Brain microvascular endothelial cell (primary cell): ENCODE results near the gene FOXE3.

Experiments
- DNase-seq: peaks from one replicate; pipeline ENCODE4 v3.0.0-alpha.2; 2020
- H3K27ac ChIP-seq: fragments of 250-450 bp; sonication (Bioruptor Pico); 2 replicates; pipeline ENCODE4 v1.5.1; 2020; ENCODE audit warnings: mild to moderate bottlenecking, moderate library complexity
- H3K27me3 ChIP-seq: fragments of 250-450 bp; sonication (Bioruptor Pico); replicated peaks from 2 replicates; pipeline ENCODE4 v1.5.1; 2020; ENCODE audit warnings: mild to moderate bottlenecking
- H3K36me3 ChIP-seq: fragments of 250-450 bp; sonication (Bioruptor Pico); replicated peaks from 2 replicates; pipeline ENCODE4 v1.5.1; 2020; ENCODE audit warnings: mild to moderate bottlenecking
- H3K4me3 ChIP-seq: 2 replicates; pipeline ENCODE4 v1.5.1; 2011; ENCODE audit warnings: low read depth, mild to moderate bottlenecking, control low read depth, low read length, moderate library complexity
- in situ Hi-C: cut with HindIII; loops from 2 replicates; pipeline ENCODE4 v1.10.0; 2017; ENCODE audit warnings: low sequenced_read_pairs, low pct_ligation_motif_present
- TF ChIP-seq, protein P1 (sequence below): IDR thresholded peaks from 2 replicates; pipeline ENCODE4 v1.5.1; 2011; ENCODE audit warnings: low read depth, mild to moderate bottlenecking, moderate library complexity, low read length, control low read depth, inconsistent platforms; ENCODE audit errors: missing control alignments

The FOXE3 gene

GRCh38 chr1:47444562-47445465 lies 28.7 kb downstream of the FOXE3 start:
- in situ Hi-C loops, result no loop called here
- DNase-seq, result no peak

GRCh38 chr1:47445823-47446550 lies 29.9 kb downstream of the FOXE3 start:
- no peak for DNase-seq
- no peaks in the 10 kb centered on the region for H3K36me3 ChIP-seq
- H3K27me3 ChIP-seq, result peaks cover 81% of the 10 kb centered on the region
- H3K4me3 ChIP-seq, result no peak overlapping the region
- no peak overlapping the region for H3K27ac ChIP-seq
- TF ChIP-seq, protein P1, sequence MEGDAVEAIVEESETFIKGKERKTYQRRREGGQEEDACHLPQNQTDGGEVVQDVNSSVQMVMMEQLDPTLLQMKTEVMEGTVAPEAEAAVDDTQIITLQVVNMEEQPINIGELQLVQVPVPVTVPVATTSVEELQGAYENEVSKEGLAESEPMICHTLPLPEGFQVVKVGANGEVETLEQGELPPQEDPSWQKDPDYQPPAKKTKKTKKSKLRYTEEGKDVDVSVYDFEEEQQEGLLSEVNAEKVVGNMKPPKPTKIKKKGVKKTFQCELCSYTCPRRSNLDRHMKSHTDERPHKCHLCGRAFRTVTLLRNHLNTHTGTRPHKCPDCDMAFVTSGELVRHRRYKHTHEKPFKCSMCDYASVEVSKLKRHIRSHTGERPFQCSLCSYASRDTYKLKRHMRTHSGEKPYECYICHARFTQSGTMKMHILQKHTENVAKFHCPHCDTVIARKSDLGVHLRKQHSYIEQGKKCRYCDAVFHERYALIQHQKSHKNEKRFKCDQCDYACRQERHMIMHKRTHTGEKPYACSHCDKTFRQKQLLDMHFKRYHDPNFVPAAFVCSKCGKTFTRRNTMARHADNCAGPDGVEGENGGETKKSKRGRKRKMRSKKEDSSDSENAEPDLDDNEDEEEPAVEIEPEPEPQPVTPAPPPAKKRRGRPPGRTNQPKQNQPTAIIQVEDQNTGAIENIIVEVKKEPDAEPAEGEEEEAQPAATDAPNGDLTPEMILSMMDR, result no peak
- in situ Hi-C loops, result no loop called here

More at GRCh38 chr1:47444562-47445465, 28.7 kb downstream of the FOXE3 start:
- no peaks in the 10 kb centered on the region for H3K36me3 ChIP-seq
- H3K4me3 ChIP-seq, result peak overlapping the region; percentile 12
- TF ChIP-seq, protein P1, result no peak
- H3K27me3 ChIP-seq, result peaks cover 70% of the 10 kb centered on the region
- H3K27ac ChIP-seq, result no peak overlapping the region

DNA sequence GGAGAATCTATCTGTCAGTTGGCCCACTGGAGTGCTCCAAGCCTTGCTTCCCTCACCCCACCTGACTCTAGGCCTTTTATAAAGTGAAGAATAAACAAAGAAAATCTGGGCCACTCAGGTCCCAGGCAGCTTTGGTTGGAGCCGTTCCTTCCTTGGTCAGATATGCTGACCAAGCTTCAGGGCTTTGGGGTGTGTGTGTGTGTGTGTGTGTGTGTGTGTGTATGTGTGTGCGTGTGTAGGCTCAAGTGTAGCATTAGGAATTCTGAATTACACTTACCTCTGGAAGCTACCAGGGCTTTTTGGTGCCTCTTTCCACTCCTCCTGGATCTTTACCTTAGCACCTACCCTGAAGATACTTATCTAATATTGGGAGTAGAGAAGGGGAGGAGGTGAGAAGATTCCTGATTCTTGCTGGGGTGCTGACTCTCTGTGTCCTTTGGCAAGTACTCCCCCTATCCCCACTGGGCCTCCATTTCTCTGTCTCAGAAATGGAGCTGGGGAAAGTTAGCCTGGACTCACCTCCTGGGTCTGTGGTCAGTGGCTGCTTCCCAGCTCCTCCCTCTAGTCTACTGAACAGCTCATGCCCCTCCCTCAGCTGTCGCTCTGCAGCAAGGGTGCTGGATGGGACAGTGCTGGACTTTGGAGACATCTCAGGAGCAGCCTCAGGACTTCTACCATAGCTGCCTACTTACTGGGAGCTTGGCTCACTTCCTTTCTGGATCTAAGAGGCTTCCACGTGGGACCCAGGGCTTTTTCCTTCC lies 32.6 kb downstream of the FOXE3 start:
- peaks cover 61% of the 10 kb centered on the region for H3K27me3 ChIP-seq
- DNase-seq, result no peak
- H3K27ac ChIP-seq, result no peak overlapping the region
- H3K4me3 ChIP-seq, result no peak overlapping the region
- in situ Hi-C loops, result no loop called here
- no peaks in the 10 kb centered on the region for H3K36me3 ChIP-seq
- TF ChIP-seq, protein P1, result no peak

GRCh38 chr1:47449822-47450552 lies 33.9 kb downstream of the FOXE3 start:
- peaks cover 48% of the 10 kb centered on the region for H3K27me3 ChIP-seq
- TF ChIP-seq, protein P1, result peak; percentile 65

GRCh38 chr1:47450606-47451005 lies 34.5 kb downstream of the FOXE3 start:
- Histone ChIP-seq H3K27me3 (peaks cover 42% of the 10 kb centered on the region), H3K27ac (no peak overlapping the region), H3K4me3 (no peak overlapping the region), H3K36me3 (no peaks in the 10 kb centered on the region)
- no peak for DNase-seq
- in situ Hi-C loops, result no loop called here
- TF ChIP-seq, protein P1, result no peak

More at GRCh38 chr1:47449822-47450552, 33.9 kb downstream of the FOXE3 start:
- DNase-seq, result no peak
- in situ Hi-C loops, result no loop called here
- no peaks in the 10 kb centered on the region for H3K36me3 ChIP-seq
- H3K27ac ChIP-seq, result no peak overlapping the region
- no peak overlapping the region for H3K4me3 ChIP-seq
